Loucy (cell line): ENCODE results near the gene TRIO.

ENCODE experiments used
- H2AFZ ChIP-seq: fragments of 200-600 bp; sonication (generic); 2 replicates; pipeline ENCODE4 v1.6.0; 2016; ENCODE audit warnings: antibody characterized with exemption, mild to moderate bottlenecking, low read length, moderate library complexity
- H3F3A ChIP-seq: fragments of 200-600 bp; 2 replicates; pipeline ENCODE4 v1.6.0; 2016; ENCODE audit warnings: antibody characterized with exemption, low read depth, mild to moderate bottlenecking
- H3K27me3 ChIP-seq: fragments of 200-600 bp; sonication (generic); 2 replicates; pipeline ENCODE4 v1.6.1; 2014; ENCODE audit warnings: low read length, mild to moderate bottlenecking; ENCODE audit not compliant: insufficient read depth, poor library complexity, severe bottlenecking
- H3K36me3 ChIP-seq: fragments of 200-600 bp; sonication (generic); 2 replicates; pipeline ENCODE4 v1.6.1; 2016; ENCODE audit warnings: low read length; ENCODE audit not compliant: insufficient read depth
- H3K4me1 ChIP-seq: fragments of 200-600 bp; sonication (generic); 2 replicates; pipeline ENCODE4 v1.5.1; 2014; ENCODE audit warnings: low read length, mild to moderate bottlenecking; ENCODE audit not compliant: insufficient read depth, poor library complexity, severe bottlenecking
- H3K4me2 ChIP-seq: fragments of 200-600 bp; sonication (generic); 2 replicates; pipeline ENCODE4 v1.6.0; 2014; ENCODE audit warnings: antibody characterized with exemption, low read length, low read depth, mild to moderate bottlenecking; ENCODE audit not compliant: poor library complexity, severe bottlenecking
- H3K4me3 ChIP-seq: fragments of 200-600 bp; sonication (generic); 2 replicates; pipeline ENCODE4 v1.5.1; 2014; ENCODE audit warnings: low read length, mild to moderate bottlenecking, mixed read lengths; ENCODE audit not compliant: poor library complexity, severe bottlenecking
- H3K79me2 ChIP-seq: fragments of 200-600 bp; sonication (generic); 2 replicates; pipeline ENCODE4 v1.6.1; 2014; ENCODE audit warnings: low read length; ENCODE audit not compliant: insufficient read depth
- H3K9ac ChIP-seq: fragments of 200-600 bp; sonication (generic); 2 replicates; pipeline ENCODE4 v1.6.0; 2014; ENCODE audit warnings: mild to moderate bottlenecking, low read depth, low read length, moderate library complexity; ENCODE audit not compliant: poor library complexity, severe bottlenecking
- H3K9me2 ChIP-seq: fragments of 200-600 bp; sonication (generic); replicated peaks from 2 replicates; pipeline ENCODE4 v1.6.1; 2016; ENCODE audit warnings: low read depth, low read length, mixed read lengths
- H3K9me3 ChIP-seq: fragments of 200-600 bp; sonication (generic); 2 replicates; pipeline ENCODE4 v1.6.1; 2014; ENCODE audit warnings: mild to moderate bottlenecking, antibody characterized with exemption, low read length, low read depth; ENCODE audit not compliant: insufficient read depth
- H4K20me1 ChIP-seq: fragments of 200-600 bp; sonication (generic); 2 replicates; pipeline ENCODE4 v1.6.0; 2014; ENCODE audit warnings: antibody characterized with exemption, low read length, mild to moderate bottlenecking; ENCODE audit not compliant: insufficient read depth, poor library complexity, severe bottlenecking
- CTCF ChIP-seq: fragments of 200-600 bp; sonication (generic); conservative IDR thresholded peaks from 2 replicates; pipeline ENCODE4 v1.5.1; 2014; ENCODE audit warnings: mild to moderate bottlenecking, antibody characterized with exemption, low read length
- EZH2phosphoT487 ChIP-seq: fragments of 200-600 bp; IDR thresholded peaks from 2 replicates; pipeline ENCODE4 v1.6.1; 2018; ENCODE audit warnings: antibody characterized with exemption, mild to moderate bottlenecking, moderate library complexity, borderline replicate concordance

The TRIO gene

DNA sequence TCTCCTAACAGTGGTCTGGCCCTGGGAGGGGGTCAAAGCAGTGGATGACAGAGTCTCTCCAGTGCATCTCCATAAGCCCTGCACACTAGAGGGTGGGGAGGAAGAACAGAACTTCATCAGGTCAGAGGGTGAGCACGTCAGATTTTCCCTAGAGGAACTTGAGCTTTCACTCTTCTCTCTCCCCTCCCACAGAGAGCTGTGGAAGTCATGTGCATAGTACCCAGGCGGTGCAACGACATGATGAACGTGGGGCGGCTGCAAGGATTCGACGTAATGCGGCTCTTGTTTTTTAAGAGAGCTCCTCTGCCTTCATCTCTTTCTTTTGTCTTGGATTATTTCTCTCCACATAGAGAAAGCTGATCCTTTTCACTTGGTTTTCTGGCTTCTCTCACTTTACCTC is 338.2 kb downstream of the TRIO start:
- H3K4me3 ChIP-seq, result no peak overlapping the region
- no peaks in the 10 kb centered on the region for H3K27me3 ChIP-seq
- H4K20me1 ChIP-seq, result no peaks in the 10 kb centered on the region
- no peaks in the 10 kb centered on the region for H3F3A ChIP-seq
- no peaks in the 10 kb centered on the region for H3K9me2 ChIP-seq
- no peaks in the 10 kb centered on the region for H3K9me3 ChIP-seq
- no peaks in the 10 kb centered on the region for H3K79me2 ChIP-seq
- no peak overlapping the region for H2AFZ ChIP-seq
- peaks cover 8% of the 10 kb centered on the region for H3K4me1 ChIP-seq
- H3K36me3 ChIP-seq, result peaks cover 60% of the 10 kb centered on the region
- H3K4me2 ChIP-seq, result no peak overlapping the region
- H3K9ac ChIP-seq, result no peak overlapping the region
- no peak for TF ChIP-seq EZH2phosphoT487
- no peak for TF ChIP-seq CTCF

DNA sequence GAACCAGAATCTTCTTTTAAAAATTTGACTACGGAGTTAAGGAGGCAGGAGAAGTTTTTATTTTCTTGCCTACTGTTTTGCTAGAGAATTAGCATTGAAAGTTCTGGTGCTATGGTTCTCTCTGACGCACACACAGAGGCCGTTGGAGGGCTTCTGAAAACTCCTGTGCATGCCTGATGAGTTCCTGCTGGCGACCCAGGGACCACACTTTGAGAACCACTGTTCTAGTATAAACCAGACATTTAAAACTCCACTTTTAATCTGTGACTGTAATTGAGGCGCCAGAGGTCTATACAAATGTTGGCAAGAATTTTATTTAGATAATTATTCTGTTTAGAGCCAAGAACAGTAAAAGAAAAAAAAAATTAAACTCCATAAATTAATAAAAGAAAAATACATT is 338.9 kb downstream of the TRIO start:
- Histone ChIP-seq H4K20me1 (no peaks in the 10 kb centered on the region), H3F3A (no peaks in the 10 kb centered on the region), H3K4me3 (no peak overlapping the region), H3K9me3 (no peaks in the 10 kb centered on the region), H3K9me2 (no peaks in the 10 kb centered on the region), H2AFZ (no peak overlapping the region), H3K79me2 (no peaks in the 10 kb centered on the region), H3K27me3 (no peaks in the 10 kb centered on the region), H3K4me2 (no peak overlapping the region), H3K36me3 (peaks cover 55% of the 10 kb centered on the region), H3K4me1 (peaks cover 8% of the 10 kb centered on the region), H3K9ac (no peak overlapping the region)
- no peak for TF ChIP-seq EZH2phosphoT487

DNA sequence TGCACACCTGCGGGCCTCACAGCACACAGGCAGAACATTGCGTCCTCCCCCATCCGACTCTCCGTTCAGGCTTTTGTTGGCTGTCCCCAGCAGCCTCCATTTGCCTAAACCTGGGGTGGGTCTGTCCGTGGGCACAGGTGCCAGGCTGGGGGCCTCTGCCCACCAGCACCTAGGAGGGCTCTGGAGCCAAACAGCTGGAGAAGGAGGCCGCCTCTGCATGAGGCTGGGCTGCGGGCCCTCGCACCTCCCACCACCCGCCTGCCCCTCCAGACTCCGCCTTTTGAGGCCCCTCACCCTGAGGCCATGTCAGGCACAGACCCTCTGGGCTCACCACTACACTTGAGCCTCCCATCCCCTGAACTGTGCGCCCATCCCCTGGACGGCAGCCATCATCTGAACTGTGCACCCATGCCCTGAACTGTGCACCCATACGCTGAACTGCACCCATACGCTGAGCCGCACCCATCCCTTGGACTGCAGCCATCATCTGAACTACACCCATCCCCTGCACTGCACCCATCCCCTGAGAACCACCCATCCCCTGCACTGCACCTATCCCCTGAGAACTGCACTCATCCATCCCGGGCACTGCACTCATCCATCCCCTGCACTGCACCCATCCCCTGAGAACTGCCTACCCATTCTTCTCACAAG is 340.5 kb downstream of the TRIO start:
- H3F3A ChIP-seq, result no peaks in the 10 kb centered on the region

More for the DNA sequence above, 340.5 kb downstream of the TRIO start:
- Histone ChIP-seq H3K4me3 (no peak overlapping the region), H3K9ac (no peak overlapping the region), H2AFZ (no peak overlapping the region), H3K79me2 (no peaks in the 10 kb centered on the region), H3K36me3 (peaks cover 43% of the 10 kb centered on the region), H3K9me2 (no peaks in the 10 kb centered on the region), H3K4me2 (no peak overlapping the region), H4K20me1 (no peaks in the 10 kb centered on the region), H3K4me1 (peaks cover 15% of the 10 kb centered on the region), H3K9me3 (no peaks in the 10 kb centered on the region), H3K27me3 (no peaks in the 10 kb centered on the region)
- TF ChIP-seq CTCF (no peak), EZH2phosphoT487 (no peak)
